Measurements from ENCODE around the gene WSCD2.

Gene WSCD2

DNA sequence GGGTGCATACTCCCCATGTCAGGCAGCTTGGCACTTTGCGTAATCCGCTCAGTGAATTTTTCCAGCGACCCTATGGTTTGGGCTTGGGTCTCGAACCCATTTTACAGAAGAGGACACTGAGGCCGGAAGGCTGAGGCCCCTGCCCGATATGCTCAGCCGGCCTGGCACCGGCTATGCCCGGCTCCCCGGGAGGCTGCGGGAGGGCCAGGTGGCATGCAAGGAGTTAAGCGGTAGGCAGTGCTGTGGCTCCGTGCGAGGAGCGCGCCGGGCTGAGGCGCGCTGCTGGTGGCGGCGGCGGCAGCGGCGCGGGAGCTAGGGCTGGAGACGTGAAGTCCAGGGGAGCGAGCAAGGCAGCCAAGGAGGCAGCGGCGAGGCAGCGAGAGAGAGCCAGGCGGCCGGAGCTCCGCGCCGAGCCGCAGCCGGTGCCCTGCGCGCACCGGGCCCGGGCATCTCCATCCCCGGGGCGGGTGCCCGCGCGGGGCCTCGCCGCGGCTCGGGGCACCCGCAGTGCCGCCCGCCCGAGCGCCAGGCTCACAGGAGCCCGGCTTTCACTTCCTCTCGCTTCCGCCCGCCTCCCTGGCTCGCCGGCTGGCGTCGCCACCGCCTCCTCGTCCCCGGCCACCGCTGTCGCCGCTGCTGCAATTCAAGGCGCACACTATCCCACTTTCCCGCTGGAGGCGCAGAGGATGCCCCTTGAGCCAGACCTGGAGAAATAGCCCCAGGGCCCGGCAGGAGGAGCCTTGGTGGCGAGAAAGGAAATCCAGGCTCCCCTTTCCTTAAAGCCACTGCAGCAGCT, at the start of gene WSCD2:
WSCD2 (plus strand) TSS at position 272 of the 796 bp plus-strand sequence. CDS start 66,545 bp downstream, outside the sequence.
- no peak for DNase-seq (ENCODE audit: extremely low read depth in 1 of 2, low read depth in 1 of 2)

DNA sequence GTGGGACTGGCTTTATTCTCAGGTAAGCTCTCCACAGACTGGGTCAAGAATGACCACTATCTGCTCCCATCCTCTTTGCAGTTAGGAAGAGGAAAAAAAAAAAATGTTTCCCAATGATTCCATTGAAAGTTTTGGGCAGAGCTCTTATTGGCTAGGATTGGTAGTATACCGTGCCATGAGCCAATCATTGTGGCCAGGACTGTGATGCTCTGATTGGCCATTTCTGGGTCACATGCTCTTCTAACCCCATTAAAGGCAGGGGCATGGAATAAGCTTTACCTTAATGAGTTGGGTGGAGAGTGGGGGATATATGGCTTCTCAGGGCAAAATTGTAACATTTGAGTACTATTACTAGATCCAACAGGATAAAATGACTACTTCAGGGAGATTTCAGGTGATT, 49.4 kb upstream of the WSCD2 start:
- DNase-seq (ENCODE audit: extremely low read depth in 1 of 2, low read depth in 1 of 2): no peak

DNA sequence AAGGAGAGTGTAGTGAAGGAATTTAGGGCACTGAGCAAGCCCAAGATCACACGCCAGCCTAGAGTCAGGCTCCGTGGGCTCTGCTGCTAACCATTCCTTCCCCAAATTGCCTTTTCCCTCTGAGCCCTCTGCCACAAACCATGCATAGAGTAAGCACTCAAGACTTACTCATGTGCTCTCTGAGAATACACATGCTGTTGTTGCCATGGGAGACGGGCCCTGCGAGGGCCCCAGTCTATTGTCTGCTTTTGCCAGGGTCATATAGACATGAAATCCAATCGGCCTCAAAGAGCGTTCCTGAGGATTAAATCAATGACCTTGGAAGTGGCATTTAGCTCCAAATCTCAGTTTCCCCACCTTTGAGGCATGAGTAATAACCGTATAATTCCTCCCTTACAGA, 48.7 kb upstream of the WSCD2 start:
- DNase-seq (ENCODE audit: extremely low read depth in 1 of 2, low read depth in 1 of 2): no peak

DNA sequence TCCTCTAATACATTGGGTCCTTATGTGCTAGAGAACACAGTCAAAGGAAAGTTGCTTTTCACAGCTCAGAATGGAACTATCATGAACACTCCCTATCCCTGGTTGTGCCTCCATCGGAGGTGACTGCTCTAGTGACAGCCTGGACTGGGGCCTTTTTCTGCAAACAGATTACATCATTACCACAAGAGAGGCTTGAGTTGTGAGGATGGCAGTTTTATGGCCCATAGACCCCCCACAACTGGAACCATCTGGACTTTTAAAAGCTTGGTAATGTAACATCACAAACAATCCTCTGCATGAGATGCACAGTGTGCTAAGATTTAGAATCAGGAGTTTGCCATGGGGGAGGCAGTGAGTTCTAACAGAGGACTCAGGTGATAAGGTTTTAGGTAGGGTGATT, 46.6 kb upstream of the WSCD2 start:
- no peak for DNase-seq (ENCODE audit: extremely low read depth in 1 of 2, low read depth in 1 of 2)

DNA sequence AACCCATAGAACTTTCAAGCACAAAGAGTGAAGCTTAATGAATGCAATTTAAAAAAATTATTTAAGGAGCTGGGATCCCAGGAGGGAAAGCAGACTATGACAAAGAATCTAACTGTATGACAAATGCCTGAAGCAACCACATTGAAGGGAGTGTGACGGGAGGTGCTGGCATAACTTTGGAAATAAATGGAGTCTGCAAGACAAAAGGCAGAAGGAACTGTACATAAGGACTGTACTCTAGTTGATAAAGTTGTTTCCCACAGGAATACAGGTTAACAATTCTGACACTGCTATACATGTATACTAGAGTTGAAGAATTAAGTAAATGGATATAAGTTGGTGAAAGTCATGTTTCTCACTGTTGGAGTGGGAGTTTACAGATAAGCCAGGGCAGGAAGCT, 41.2 kb upstream of the WSCD2 start:
- DNase-seq (ENCODE audit: extremely low read depth in 1 of 2, low read depth in 1 of 2): no peak

DNA sequence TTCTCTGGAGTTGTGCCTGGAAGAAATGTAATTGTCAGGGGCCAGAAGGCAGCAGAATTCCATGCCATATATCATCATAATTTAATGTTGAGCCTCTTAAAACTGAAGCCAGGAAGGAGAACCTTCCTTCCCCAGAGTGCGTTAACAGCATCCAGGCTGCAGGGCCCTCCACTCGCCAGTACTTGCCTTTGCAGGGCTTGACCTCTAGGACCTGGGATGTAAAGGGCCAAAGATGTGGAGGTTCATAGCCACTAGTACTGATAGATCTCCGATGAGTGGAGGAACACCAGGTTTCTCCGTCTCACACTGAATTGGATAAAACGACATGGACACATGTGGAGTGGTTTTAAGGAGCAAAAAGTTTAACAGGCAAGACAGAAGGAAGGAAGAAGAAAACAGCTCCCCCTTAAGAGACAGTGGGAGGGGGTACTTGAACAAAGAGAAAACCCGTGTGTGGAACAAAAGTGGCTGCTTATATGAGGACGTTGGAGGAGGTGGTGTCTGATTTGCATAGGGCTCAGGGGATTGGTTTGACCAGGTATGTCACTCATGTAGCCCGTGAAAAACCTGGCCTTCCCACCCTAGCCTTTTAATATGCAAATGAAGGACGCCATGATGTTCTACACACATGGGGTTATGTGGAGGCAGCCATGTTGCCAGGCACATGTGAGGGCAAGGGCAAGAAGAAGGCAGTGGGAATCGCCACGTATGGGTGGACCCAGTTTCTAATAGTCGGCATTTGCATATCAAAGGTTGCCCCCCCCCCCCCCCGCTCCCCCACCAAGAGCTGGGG, 38.8 kb upstream of the WSCD2 start:
- DNase-seq (ENCODE audit: extremely low read depth in 1 of 2, low read depth in 1 of 2): no peak

DNA sequence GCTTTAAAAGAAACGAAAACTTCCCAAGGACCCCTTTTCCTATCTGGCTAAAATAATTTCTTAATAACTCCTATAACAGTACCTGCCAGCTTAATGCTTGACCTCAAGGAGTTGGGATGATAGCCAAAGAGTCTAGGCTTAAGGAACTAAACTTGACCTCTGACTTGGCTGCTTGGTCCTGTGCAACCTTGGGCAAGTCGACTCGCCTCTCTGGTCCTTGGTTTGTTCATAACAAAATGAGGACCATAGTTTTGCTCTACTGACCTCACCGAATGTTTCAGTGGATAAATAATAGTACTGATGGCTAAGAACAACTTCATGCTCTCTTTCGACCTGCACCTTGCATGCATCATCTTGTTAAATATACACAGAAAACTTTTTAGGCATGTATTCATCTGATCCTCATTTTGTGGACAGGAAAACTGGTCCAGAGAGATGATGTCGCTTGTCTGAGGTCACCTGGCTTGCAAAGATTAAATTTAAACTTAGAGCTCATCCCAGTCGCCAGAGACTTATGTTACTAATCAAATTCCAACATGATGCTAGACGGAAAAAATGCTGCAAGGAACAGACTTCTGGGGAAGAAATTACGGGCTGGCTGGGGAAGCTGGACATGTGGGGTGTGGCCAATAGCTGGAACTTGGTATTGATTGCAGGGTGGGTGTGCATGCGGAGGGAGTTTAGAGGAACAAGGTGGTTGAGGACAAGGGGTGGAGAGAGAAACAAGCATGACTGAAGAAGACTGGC, 38.0 kb upstream of the WSCD2 start:
- no peak for DNase-seq (ENCODE audit: extremely low read depth in 1 of 2, low read depth in 1 of 2)

DNA sequence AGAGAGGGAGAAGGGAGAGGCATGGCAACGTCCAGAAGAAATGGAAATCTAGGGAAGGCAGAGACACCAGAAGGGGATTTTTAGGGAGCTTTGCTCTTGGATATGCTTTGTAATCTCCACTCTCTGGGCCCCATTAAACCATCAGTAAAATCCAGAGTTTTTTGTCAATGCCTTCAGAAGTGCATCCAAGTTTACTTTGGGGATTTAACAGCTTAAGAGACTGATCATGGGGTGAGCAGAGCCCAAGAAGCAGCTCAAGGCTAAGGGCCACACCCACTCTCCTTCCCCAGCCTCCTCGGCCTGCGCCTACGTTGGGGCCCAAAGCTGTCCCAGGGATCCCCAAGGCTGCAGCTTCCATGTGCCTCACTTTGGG, 37.4 kb upstream of the WSCD2 start:
- DNase-seq (ENCODE audit: extremely low read depth in 1 of 2, low read depth in 1 of 2): no peak

DNA sequence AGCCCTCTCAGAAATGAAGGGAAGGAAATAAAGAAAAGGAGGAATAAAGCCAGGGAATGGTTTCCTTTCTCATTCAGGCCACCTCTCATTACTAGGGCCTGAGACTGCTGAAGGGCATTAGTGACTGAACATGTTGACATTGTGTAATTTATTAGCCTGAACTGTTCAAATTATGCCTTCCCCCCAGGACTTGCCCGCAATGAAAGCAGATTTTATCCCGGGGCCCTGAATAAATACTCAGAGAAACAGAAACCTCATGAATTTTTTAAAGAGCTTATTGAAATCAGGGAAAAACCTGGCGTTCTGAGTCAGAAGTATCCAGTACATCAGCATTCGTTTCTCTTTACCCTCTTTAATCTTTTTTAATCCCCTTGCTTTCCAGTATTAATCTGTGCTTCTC, 35.9 kb upstream of the WSCD2 start:
- DNase-seq (ENCODE audit: extremely low read depth in 1 of 2, low read depth in 1 of 2): no peak

DNA sequence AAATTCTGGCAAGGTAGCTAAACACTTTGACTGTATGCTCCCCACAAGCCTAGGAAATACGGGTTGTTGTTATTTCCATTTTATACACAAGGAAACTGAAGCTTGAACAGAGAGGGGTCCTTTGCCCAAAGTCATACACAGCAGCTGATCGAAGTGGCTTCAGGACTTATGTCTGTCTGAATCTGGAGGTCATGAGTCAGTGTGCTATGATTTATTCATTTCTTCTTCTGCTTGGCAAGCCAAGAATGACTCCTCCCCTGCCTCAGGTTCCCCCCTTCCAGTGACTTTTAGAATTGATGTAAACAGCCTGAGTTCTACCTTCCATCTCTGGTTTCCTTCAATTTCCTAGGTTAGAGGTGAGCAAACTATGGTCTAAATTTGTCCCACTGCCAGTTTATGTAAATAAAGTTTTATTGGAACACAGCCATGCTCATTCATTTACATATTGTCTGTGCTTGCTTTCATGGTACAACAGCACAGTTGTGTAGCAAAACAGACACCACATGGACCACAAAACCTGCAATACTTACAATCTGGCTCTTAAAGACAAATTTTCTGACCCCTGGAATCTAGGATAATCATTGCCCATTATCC, 34.9 kb upstream of the WSCD2 start:
- DNase-seq (ENCODE audit: extremely low read depth in 1 of 2, low read depth in 1 of 2): no peak

DNA sequence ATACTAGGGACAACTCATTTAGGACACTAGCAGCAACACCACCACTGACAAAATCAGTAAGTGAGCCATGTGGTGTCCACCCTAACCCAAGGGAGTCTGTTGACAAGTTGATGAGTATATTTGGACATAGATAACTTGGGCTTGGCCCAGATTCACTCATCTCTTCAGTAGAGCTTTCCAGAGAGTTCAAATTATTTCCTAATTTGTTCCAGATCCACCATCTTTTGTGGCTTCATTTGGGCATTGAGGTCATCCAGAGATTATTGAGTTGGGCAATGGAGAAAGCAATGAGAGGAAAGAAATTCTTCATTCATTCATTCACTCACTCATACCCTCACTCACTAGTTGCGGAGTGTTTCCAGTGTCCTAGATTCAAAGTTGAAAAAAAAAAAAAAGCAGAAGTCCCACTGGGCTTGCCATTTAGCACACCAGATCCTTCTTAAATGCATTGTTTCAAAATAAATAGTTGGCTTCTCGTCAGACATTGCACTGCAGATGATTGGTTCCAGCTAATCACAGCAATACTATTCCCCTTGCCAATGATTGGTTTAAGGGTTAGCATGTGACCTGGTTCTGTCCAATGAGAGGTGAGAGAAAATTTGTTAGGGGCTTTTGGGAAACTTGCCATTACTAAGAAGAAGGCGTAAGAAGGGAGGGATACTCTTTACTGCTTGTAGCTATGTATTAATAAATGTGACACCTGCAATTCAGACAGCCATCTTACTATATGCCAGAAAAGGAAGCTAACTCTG, 31.8 kb upstream of the WSCD2 start:
- DNase-seq (ENCODE audit: extremely low read depth in 1 of 2, low read depth in 1 of 2): no peak

DNA sequence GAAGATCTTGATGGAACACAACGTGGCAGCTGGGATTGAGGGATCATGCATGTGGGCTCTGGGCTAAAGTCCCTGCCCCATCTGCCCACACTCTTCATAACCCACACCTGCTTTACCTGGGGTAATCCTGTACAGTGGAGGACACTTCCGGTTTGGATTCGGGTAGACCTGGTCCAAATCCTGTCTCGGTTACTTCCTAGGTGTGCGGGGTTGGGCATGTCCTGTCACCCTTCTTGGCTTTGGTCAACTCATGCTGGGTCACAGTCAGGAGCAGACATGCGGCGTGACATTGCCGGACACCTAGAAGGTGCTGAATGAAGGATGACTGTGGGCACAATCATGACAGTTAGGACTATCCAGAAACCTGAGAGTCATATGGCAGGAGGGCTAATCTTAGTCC, 30.7 kb upstream of the WSCD2 start:
- no peak for DNase-seq (ENCODE audit: extremely low read depth in 1 of 2, low read depth in 1 of 2)

DNA sequence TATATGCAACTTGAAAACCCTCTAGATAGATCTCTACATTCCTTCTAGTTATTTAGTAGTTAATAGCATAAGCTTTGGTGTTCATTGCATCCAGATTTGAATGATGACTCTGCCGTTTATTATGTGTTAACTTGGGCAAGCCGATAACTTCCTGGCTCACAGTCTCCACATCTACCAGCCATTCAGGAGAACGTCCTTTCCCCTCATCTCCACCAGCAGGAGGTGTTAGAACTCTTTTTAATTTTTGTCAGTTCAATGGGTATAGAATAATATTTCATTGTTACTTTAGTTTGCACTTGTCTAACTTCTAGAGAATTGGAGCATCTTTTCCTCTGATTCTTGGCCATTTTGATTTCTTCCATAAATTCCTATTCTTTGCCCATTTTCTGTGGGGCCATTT, 30.0 kb upstream of the WSCD2 start:
- no peak for DNase-seq (ENCODE audit: extremely low read depth in 1 of 2, low read depth in 1 of 2)

DNA sequence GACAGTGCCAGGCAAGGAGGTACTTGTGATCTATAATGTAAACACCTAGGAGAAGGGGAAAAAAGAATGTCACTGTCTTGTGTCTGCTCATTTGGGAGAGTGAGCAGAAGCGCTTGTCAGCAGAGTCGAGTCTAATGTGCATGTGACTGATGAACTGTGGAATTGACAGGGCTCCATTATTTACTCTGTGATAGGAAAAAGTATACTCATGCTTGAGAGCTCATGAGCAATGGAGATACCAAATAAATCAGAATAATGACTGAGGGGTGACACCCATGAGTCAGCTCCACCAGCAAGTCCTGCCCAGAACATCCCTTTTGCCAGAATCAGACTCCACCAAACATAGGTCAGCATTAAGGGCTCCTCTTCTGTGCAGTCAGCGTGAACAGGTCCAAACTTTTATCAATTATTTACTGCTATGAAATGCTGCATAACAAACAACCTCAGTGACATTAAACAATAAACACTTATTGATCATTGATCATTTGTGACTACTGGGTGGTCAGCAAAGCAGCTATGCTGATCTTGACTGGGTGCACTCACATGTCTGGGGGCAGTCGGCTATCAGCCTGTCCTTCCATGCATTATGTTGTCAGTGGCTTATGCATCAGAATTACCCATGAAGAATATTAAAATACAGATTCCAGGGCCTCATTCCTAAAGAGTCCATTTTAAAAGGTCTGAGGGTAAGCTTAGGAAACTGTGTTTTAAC, 29.2 kb upstream of the WSCD2 start:
- no peak for DNase-seq (ENCODE audit: extremely low read depth in 1 of 2, low read depth in 1 of 2)

DNA sequence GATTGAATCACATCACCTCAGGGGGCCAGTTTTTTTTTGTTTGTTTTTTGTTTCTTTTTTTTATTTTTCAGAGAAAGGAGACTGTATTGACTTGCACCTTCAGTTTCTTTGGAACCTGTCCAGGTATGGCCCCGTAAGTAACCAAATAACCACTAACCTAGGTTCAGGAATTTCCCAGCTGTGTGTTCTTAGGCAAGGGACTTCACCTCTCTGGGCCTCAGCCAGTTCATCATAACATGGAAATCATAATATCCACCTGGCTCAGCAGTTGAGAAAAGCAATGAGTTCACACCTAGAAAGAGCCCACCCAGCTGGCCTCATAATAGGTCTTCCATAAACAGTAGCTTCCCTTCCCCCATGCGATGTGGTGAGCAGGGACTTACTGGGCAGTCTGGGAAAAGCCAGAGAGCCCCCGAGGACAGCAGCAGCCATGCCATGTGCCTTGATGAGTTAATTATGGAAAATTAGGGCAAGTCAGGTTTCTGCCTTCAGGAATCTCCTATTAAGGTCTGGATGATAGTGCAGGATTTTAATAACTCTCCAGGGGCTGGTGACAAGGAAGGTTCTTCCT, 27.4 kb upstream of the WSCD2 start:
- no peak for DNase-seq (ENCODE audit: extremely low read depth in 1 of 2, low read depth in 1 of 2)

DNA sequence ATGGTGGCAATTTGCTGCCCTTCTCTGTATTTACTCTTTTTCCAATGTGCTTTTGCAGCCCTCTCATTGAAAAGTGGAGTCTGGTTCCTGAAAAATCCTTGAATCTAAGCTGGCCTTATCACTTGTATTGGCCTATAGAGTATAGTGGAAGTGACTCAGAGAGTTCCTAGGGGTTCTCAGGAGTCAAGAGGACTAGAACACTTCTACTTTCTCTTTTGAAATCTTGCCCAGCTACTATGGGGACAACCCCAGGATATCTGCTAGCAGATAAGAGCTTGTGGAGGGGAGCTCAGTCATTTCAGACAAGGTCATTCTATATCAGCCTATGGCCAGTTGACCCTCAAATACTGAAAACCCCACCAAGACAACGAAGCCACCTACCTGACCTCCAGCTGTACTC, 26.7 kb upstream of the WSCD2 start:
- no peak for DNase-seq (ENCODE audit: extremely low read depth in 1 of 2, low read depth in 1 of 2)

DNA sequence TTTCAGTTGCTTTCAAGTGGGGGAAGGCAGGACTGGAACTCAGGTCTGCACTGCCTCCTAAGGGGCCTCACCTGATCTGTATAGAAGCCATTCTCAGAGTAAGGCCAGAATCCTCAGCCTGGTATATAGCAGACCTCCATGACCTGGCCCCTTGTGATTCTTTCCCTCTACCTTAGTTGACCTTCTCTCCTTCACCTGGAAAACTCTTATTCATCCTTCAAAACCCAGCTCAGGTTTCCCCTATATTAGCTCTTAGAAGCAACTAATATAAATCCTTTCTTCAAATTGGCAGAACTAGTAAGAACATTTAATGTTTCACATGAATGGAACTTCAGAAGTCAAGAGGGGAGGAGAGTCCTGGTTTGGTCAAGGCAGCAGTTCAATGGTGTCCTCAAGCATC, 26.0 kb upstream of the WSCD2 start:
- no peak for DNase-seq (ENCODE audit: extremely low read depth in 1 of 2, low read depth in 1 of 2)

DNA sequence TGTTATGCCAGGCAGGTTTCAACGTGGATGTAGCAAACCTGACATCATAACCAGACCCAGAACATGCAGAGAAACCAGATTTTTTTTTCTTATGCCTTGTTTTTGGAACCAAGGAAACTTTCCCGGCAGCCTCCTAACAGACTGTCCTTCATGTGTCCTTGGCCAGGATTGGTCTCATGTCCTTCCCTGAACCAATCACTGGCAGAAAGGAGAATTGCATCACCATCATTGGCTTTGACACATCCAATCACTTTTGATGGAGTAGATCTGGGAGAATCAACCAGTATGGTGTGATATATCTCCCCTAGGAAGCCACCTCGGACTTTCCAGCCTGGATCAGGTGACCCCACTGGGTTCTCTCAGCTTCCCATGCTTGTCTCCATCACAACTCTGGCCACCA, 25.6 kb upstream of the WSCD2 start:
- no peak for DNase-seq (ENCODE audit: extremely low read depth in 1 of 2, low read depth in 1 of 2)

DNA sequence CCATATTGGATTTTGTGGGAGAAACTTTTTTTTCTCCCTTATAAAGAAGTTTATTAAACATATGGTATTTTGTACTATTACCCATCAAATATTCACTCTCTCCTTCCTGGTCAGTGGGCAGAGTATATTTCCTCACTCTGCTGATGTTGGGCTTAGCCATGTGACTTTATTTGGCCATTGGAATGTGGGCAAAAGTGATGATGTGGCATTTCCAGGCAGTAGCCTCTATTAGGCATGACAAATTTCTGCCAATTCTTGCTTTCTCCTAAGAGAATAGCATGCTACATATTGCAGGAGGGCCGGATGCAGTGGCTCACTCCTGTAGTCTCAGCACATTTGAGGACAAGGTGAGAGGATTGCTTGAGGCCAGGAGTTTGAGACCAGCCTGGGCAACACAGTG, 24.4 kb upstream of the WSCD2 start:
- no peak for DNase-seq (ENCODE audit: extremely low read depth in 1 of 2, low read depth in 1 of 2)

DNA sequence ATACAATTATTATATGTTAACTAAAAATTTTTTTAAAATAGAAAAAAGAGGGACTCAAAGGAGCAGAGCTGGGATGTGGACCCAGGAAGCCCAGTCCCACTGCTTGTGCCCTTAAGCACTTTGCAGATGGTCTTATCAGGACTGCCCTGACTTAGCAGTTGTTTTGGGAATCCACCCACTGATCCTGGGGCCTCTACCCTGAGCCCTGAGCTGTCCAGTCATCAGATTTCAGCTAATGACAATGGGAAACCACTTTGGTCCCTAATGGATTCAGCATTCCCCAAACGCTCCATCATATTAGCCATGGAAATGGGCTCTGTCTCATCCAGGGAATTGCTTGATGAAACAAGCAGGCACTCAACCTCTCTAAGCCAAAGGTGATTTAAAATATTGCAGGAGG, 22.5 kb upstream of the WSCD2 start:
- DNase-seq (ENCODE audit: extremely low read depth in 1 of 2, low read depth in 1 of 2): no peak
